Left ventricle myocardium inferior (tissue), 1 donor: Measurements from ENCODE around the gene WNT5A. TPM values are rescaled to one million over a fixed set of nuclear protein-coding genes. Genes with fewer than 3 reads are reported as not detected.

ENCODE experiments used
- DNase-seq: peaks from one replicate; pipeline ENCODE4 v3.0.0-alpha.2; 2020
- H3K27ac ChIP-seq: fragments of 200-600 bp; replicated peaks from 2 replicates; pipeline ENCODE4 v1.8.0; 2021
- H3K27me3 ChIP-seq: fragments of 200-600 bp; 2 replicates; pipeline ENCODE4 v1.8.0; 2021; ENCODE audit warnings: low read depth
- H3K36me3 ChIP-seq: fragments of 200-600 bp; 2 replicates; pipeline ENCODE4 v1.8.0; 2021
- H3K4me1 ChIP-seq: fragments of 200-600 bp; 2 replicates; pipeline ENCODE4 v1.8.0; 2021
- H3K4me3 ChIP-seq: fragments of 200-600 bp; 2 replicates; pipeline ENCODE4 v1.8.0; 2021; ENCODE audit warnings: mild to moderate bottlenecking, moderate library complexity
- H3K9me3 ChIP-seq: fragments of 200-600 bp; replicated peaks from 2 replicates; pipeline ENCODE4 v1.8.0; 2021
- intact Hi-C: fragments of 100-400 bp; cut with micrococcal nuclease; formaldehyde crosslinking; loops from one replicate; pipeline ENCODE4 v1.11.0; 2022
- total RNA-seq: library from RNA; stranded (reverse); fragmentation: NEBNext Ultra II Directional; extraction: Animal tissue kit (Norgen Biotek cat#: 25700); gene quantifications from one replicate; pipeline ENCODE4 v1.2.1, GENCODE V29; 2021
- TF ChIP-seq, protein P1 (sequence below): fragments of 200-600 bp; IDR thresholded peaks from 2 replicates; pipeline ENCODE4 v1.8.0; 2021; ENCODE audit warnings: antibody characterized with exemption, mild to moderate bottlenecking, borderline replicate concordance
- donor health status: DM: no; HTN: yes; CAD: no; lungs with severe emphysema.

The WNT5A gene
- total RNA-seq, 1 donor from 2014 or later: 3.8 TPM

DNA sequence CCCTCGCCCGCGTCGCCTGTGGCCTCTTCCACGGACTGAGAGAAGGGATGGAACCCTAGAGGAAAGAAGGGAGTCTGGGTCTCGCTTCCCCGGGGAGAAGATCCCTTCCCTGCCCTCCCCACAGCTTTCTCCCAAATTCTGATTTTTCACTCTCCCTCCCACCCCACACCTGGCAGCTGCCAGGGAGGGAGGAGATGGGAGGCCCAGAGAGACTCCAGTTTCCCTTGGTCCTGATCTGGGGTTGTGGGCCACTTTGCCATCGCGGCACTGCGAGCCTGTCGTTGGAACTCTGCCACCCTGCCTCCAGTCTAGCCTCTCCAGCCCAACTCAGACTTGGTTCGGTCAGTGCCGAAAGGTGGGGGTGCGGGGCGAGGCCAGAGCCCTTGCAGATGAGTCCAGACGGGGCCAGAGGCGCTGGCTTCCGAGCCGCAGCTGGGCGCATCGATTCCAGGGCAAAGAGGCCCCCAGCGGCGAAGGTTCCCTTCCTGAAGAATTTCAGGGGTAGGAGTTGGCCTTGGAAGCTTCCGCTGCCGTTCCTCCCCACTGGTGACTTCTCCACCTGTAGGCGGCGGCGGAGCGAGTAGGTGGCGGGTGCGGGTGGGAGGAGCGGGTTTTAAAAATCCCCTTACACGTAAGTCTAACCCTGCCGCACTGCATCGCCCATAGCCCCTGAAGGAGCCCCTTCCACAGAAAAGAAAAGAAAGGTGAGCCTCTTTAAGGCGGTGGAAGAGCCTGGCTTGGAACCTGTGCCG is 5.2 kb downstream of the WNT5A start:
- peak overlapping the region; percentile 63 for H3K4me3 ChIP-seq
- peaks cover 79% of the 10 kb centered on the region for H3K27me3 ChIP-seq
- intact Hi-C loops: no loop called here
- TF ChIP-seq, protein P1, sequence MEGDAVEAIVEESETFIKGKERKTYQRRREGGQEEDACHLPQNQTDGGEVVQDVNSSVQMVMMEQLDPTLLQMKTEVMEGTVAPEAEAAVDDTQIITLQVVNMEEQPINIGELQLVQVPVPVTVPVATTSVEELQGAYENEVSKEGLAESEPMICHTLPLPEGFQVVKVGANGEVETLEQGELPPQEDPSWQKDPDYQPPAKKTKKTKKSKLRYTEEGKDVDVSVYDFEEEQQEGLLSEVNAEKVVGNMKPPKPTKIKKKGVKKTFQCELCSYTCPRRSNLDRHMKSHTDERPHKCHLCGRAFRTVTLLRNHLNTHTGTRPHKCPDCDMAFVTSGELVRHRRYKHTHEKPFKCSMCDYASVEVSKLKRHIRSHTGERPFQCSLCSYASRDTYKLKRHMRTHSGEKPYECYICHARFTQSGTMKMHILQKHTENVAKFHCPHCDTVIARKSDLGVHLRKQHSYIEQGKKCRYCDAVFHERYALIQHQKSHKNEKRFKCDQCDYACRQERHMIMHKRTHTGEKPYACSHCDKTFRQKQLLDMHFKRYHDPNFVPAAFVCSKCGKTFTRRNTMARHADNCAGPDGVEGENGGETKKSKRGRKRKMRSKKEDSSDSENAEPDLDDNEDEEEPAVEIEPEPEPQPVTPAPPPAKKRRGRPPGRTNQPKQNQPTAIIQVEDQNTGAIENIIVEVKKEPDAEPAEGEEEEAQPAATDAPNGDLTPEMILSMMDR: no peak
- H3K36me3 ChIP-seq: no peaks in the 10 kb centered on the region
- no peak overlapping the region for H3K27ac ChIP-seq
- no peak for DNase-seq
- H3K9me3 ChIP-seq: no peaks in the 10 kb centered on the region
- peaks cover 40% of the 10 kb centered on the region for H3K4me1 ChIP-seq

GRCh38 chr3:55480911-55481743 is 6.0 kb downstream of the WNT5A start:
- H3K27ac ChIP-seq: no peak overlapping the region
- peak overlapping the region; percentile 63 for H3K4me3 ChIP-seq

GRCh38 chr3:55477306-55478303 is 9.5 kb downstream of the WNT5A start:
- TF ChIP-seq, protein P1: no peak
- H3K27me3 ChIP-seq: peaks cover 38% of the 10 kb centered on the region
- no peaks in the 10 kb centered on the region for H3K9me3 ChIP-seq
- H3K4me3 ChIP-seq: no peak overlapping the region
- intact Hi-C loops: no loop called here
- no peak for DNase-seq
- H3K36me3 ChIP-seq: no peaks in the 10 kb centered on the region
- peaks cover 17% of the 10 kb centered on the region for H3K4me1 ChIP-seq
- H3K27ac ChIP-seq: no peak overlapping the region

More at GRCh38 chr3:55480911-55481743, 6.0 kb downstream of the WNT5A start:
- DNase-seq: peak; percentile 15
- intact Hi-C loops: no loop called here
- H3K4me1 ChIP-seq: peaks cover 32% of the 10 kb centered on the region
- no peaks in the 10 kb centered on the region for H3K9me3 ChIP-seq
- no peaks in the 10 kb centered on the region for H3K36me3 ChIP-seq
- TF ChIP-seq, protein P1: no peak
- H3K27me3 ChIP-seq: peaks cover 71% of the 10 kb centered on the region

DNA sequence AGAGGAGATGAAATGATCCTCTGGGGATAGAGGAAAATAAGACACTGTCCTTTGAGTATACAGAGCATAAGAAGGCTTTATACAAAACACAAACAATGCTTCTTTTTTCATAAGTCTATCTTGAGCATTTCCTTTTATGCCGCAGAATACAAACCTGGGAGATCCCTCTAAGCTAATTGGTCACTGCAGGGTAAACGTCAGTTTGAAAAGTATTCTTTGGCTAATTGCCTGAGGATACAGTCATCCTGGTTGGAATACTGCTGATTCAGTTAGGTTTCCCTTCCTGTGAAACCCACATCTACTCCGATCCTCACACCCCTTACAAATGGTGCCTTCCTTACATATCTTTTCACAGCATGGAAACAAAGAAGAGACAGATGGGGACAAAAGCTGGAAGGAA is 10.6 kb downstream of the WNT5A start:
- H3K36me3 ChIP-seq: no peaks in the 10 kb centered on the region
- H3K4me3 ChIP-seq: no peak overlapping the region
- H3K27me3 ChIP-seq: peaks cover 27% of the 10 kb centered on the region
- H3K9me3 ChIP-seq: no peaks in the 10 kb centered on the region
- no peak overlapping the region for H3K27ac ChIP-seq
- DNase-seq: no peak
- intact Hi-C loops: no loop called here
- H3K4me1 ChIP-seq: peaks cover 12% of the 10 kb centered on the region
- TF ChIP-seq, protein P1: no peak

- no peak overlapping the region for H3K27ac ChIP-seq
- no peak for DNase-seq
- intact Hi-C loops: no loop called here
- H3K9me3 ChIP-seq: no peaks in the 10 kb centered on the region
- peaks cover 4% of the 10 kb centered on the region for H3K27me3 ChIP-seq
- peaks cover 6% of the 10 kb centered on the region for H3K4me1 ChIP-seq
- no peaks in the 10 kb centered on the region for H3K36me3 ChIP-seq
- no peak overlapping the region for H3K4me3 ChIP-seq
- TF ChIP-seq, protein P1: no peak
Observed at GRCh38 chr3:55474213-55474632, 12.9 kb downstream of the WNT5A start.
